DMS 273 (cell line): ENCODE results near the gene CLN3.
A peak's percentile ranks its signal among the peaks of the same experiment; 100 is the strongest.
"Not testable (repeated sequence)": the region's sequence is repeated elsewhere in the genome, so short reads cannot be mapped to it uniquely, and the experiment has no call there.

ENCODE experiments used
- DNase-seq: peaks from one replicate; lab custom pipeline; 2025; ENCODE audit not compliant: unreplicated experiment; lab: John Stamatoyannopoulos, UW

The CLN3 gene

GRCh38 chr16:28491970-28492474 is at the start of gene CLN3:
Gene CLN3, minus strand, starts transcription at chr16:28492074. Its CDS starts 315 bp downstream, at chr16:28491759.
- DNase-seq = peak; percentile 96

DNA sequence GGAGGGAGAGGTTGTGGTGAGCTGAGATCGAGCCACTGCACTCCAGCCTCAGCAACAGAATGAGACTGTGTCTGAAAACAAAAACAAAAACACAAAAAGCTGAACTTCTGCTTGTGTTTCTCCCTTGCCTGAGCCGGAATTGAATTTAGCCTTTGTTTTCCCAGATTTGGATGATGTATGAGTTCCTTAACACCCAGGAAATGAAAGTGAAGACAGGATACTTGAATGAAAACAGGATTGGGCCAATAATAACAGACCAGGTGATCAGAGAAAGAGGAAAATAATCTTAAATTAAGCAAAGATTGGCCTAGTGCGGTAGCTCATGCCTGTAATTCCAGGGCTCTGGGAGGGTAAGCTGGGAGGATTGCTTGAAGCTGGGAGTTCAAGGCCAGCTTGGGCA is 48.5 kb upstream of the CLN3 start:
- no peak for DNase-seq

DNA sequence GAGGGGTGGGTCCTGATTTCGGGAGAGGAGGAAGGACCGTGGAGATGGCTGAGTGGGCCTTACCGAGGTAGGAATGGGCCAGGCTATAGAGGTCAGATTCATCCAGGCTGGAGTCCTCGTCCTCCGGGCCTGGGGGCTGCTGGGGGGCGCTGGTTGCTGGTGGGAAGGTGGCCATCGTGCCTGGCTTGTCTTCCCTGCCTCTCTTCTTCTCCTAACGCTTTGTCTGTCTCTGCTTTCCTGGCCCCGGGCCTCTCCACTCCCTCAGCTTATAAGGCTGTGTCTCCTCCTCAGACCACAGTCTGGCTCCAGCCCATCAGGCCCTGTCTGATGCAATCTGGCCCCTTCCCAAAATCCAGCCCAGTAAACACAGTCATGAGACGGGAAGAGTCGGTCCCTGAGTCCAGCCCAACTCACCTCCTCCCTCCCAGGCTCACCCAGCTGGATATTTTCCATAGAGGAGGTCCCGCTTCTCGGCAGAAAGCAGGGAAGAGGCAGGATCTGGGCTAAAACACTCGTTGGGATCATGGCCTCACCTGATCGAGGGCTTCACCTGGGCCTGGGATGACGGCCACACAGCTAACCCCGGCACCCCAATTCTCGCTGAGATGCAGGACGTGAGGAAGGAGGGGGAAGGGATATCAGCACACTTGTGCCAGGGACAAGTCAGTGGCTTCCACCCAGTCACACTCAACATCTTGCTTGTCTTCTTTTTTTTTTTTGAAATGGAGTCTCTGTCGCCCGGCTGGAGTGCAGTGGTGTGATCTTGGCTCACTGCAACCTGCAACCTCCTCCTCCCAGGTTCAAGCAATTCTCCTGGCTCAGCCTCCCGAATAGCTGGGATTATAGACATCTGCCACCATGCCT is 47.1 kb upstream of the CLN3 start, which contains the start of gene NUPR1:
Gene NUPR1, minus strand, starts transcription at position 242 of the 864 bp plus-strand sequence. Its CDS starts 67 bp downstream, at position 175.
- DNase-seq = peak; percentile 96

- no peak for DNase-seq
These were observed 46.3 kb upstream of the CLN3 start for GRCh38 chr16:28537964-28538732.

DNA sequence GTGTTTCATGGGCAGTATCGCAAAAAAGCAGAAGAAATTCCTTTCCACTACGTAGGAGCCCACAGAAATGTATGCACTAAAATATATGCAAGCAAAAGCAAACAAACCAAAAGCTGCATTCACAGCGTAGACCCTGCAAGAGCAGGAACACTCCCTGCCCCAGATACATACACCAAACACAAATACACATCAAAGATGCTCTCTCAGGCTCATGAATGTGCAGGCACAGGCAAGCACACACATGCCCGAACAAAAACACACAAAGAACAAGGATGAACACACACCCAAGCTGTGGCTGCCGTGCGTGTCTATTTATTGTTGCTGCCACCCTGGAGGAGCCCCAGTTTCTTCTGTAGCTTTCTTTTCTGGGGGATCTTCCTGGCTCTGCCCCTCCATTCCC is 45.2 kb upstream of the CLN3 start:
- peak; percentile 25 for DNase-seq

GRCh38 chr16:28534542-28535373 is 42.9 kb upstream of the CLN3 start:
- DNase-seq = no peak

- no peak for DNase-seq
These were observed 41.2 kb upstream of the CLN3 start for GRCh38 chr16:28532940-28533647.

- DNase-seq = peak; percentile 21
These were observed 40.2 kb upstream of the CLN3 start for GRCh38 chr16:28531777-28532744.

DNA sequence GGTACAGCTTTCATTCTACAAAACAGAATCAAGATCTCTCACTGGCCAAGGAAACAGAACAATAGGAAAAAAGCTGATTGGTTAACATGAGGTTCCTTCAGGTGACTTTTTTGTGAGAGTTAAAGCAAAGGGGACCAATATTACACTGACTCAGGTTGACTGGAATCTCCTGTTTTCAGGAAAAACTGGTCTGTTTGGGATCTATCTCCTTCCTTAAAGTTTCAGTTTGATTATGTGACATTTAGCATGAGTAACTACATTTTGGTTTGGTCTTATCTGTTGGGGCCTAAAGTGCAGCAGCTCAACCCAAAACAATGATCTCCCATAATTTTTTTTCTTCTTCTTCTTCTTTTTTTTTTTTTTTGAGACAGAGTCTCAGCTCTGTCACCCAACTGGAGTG is 37.2 kb upstream of the CLN3 start:
- DNase-seq = no peak

DNA sequence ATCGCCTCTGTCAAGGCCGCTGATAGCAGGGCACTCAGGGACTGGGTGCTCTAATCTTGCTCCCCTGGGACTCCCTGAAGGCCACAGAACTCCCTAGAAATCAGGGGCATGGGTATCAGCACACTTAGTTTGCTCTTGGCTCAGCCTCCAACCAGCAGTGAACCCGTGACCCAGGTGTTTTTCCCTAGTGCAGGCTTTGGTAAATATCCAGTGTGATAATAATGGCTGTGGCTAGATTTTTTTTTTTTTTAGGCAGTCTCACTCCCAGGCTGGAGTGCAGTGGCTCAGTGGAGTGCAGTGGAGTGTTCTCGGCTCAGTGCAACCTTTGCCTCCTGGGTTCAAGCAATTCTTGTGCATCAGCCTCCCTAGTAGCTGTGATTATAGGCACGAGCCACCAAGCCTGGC is 36.6 kb upstream of the CLN3 start:
- no peak for DNase-seq

- DNase-seq = no peak
These were observed 36.1 kb upstream of the CLN3 start for GRCh38 chr16:28527985-28528384.

- DNase-seq = not testable (repeated sequence)
These were observed 35.4 kb upstream of the CLN3 start for GRCh38 chr16:28527100-28527785.

GRCh38 chr16:28526201-28527099 is 34.6 kb upstream of the CLN3 start:
- no peak for DNase-seq

- DNase-seq = peak; percentile 26
These were observed 32.9 kb upstream of the CLN3 start for GRCh38 chr16:28524681-28525171.

DNA sequence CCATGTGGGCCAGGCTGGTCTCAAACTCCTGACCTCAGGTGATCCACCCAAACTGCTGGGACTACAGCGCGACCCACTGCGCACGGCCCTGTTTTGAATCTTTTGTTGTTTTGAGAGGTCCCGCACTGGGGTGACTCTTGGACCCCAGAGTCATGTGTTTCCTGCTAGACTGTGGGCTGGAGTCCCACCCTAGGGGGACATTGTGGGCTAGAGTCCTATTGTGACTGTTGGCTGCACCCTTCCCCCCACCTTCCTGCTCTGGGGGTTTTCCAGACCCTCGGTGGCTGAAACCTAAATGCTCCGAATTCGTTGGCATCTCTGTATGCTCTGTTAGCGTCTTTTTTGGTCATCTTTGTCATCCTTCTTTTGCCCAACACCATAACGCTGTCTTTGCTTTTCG is 30.9 kb upstream of the CLN3 start:
- DNase-seq = no peak

- DNase-seq = no peak
These were observed 29.6 kb upstream of the CLN3 start for GRCh38 chr16:28521436-28521835.

DNA sequence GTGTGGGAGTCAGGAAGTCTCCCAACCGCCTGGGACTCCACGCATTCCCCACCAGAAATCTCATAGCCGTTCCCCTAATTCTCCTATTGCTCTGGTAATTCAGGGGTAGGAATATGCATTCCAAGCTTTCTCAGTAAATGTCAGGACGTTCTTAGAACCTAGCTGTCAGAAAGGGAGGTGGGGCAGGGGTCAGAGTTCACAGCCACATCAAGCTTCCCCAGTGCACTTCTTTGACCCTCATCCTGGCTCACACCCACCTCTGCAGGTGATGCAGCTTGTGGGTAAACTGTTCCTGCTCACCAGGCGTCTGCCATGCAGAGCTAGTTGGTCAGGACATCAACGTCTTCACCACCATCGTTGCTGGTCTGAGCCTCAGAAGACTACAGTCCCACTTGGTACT is 28.8 kb upstream of the CLN3 start:
- no peak for DNase-seq
